SW 1271 (cell line): ENCODE data around the gene RBM19.

Experiments
- DNase-seq, 2 experiments: peaks; one replicate each; lab custom pipeline; 2025; lab: John Stamatoyannopoulos, UW

RBM19 gene

DNA sequence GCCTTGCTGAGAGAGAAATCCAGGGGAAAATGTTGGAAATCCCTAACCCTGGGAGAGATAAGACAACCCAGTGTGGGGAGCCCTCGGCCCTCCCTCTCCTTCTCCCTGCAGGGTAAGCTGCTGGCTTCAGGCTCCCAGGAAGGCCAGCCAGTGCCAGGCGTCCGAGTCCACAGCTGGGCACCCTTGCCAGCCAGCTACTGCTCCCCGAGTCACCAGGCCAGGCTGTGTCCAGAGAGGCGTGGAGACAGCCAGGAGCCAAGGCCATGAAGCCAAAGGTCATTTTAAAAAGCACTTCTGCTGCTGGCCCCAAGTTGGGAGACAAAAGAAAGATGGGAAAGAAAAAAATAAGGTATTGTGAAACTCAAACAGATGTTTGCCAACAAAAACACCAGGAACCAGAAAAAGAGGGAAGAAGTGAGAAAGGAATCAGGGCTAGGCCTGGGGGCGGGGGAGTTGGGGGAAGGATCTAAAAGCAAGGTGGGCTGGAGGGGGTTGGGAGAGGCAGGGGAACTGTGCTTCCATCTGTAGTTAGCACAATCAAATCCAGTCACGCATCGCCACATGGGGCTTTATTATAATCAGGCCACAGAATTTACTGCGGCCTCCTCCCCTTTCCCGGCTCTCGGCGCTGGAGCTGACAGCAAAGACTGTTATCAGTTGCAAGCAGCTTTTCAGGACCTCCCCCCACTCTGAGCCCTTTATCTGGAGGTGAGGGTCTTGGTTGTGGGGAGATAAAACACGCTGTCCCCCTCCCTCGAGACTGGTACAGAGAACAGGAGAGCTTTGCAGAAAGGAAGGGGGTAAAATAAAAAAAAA lies 33.5 kb downstream of the RBM19 start:
- DNase-seq: no peak

DNA sequence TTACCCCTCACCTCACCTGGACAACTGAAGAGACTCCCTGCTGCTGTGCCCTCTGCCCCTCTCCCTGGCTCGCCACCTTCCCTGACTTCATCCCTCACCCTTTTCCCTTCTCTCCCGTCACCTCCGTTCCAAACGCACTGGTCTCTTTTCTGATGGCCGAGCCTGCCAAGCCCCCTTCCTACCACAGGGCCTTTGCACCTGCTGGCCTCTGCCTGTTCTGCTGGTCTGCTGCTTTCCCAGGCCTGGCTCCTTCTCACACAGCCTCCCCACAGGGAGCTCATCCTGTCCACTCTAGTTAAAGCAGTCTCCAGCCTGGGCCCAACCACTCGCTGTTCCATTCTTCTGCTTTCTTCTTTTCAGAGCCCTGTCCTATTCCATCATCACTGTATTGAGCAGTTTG lies 34.6 kb downstream of the RBM19 start:
- no peak for DNase-seq

DNA sequence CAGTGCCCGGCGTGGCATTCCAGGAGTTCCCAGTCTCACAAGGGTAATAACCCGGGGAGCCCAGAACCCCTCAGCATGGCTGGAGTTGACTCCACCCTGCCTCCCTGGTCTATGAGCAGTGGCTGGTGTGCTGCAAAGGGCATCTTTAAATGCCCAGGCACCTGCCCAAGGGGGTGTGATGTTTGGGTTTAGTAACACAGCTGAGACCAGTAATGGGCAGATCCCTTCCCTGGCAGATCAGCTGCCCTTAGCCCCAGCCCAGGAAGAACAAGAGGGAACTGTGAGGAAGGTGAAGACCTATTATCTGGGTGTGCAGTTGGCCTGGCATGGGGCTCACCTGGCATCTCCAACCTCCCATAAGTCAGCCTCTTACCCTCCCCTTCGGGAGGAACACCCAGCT lies 35.9 kb downstream of the RBM19 start:
- DNase-seq: no peak

DNA sequence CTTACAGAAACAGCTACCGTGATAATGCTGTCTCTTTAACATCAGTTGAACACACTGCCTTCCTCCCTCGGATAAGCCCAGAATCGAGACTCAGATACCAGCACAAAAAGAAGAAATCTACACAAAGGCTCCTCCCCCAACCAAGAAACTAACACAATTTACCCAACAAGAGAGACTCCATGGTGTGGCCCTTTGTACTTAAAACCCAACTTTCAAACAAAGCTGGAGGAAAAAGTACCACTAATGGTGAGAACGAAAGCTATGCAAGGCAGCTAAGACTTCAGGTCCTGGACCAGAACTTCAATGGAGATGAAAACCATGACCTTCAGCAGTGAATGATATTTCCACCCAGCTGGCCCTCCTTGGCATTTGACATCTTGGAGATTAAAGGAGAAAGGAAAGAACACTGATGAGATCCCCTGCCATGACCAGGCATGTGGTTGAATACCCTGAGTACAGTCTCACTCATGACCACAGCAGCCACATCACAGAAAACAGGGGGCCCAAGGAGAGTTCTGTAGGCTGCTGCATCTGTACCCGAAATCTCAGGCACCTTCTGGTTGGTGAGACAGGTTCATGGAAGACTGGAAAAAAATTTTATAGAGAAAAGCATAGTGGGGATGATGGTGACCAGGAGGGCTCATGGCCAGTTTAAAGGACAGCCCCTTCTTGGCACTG lies 36.7 kb downstream of the RBM19 start:
- DNase-seq: no peak

DNA sequence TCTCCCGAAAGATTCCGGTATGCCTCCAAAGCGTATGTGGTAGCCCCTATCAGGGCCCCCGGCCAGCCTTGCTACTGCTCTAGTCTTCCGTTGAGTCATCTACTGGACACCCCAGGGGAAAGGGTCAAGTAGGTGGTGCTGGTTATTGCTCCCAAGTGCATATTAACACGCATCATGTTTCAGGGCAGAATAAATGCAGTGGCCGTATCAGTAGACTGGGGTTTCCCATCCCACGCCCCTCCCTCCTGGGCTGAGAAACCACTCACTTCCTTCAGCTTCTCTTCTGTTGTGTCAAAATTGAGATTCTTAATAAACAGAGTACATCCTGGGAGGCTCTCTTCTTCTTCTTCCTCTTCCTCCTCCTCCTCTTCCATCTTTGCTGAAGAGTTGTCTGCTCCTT lies 39.3 kb downstream of the RBM19 start:
- DNase-seq: no peak

DNA sequence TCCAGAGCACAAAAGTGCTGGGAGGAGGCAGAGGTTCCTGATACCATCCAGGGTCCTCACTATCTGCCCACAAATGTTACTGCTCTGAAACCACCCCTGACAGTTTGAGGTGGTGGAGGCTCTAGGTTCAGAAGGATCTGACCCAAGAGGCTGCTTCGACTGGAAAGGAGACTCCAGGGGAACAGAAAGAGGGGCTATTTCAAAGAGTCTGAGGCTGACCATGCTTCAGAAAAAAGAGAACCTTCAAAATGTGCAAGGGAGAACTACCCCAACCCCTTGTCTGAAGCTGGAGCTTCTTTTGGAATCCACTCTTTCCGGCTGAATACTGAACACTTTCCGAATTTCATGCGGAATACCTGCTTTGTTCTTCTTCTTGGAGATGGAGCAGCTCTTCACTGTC lies 41.8 kb downstream of the RBM19 start:
- no peak for DNase-seq

DNA sequence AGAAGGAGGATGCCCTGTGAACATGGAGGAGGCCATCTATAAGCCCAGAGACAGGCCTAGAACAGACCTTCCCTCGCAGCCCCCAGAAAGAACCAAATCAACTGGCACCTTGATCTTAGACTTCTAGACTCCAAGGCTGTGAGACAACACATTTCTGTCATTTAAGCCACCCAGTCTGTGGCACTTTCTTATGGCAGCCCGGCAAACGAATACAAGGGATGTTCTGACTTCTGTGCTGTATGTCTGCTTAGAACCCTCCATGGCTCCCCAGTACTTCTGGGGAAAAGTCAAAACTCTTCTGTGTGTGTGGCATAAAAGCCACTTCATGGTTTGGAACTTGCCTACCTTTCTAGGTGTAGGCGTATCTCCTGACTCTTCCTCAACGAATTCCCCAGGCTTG lies 42.9 kb downstream of the RBM19 start:
- DNase-seq: no peak

DNA sequence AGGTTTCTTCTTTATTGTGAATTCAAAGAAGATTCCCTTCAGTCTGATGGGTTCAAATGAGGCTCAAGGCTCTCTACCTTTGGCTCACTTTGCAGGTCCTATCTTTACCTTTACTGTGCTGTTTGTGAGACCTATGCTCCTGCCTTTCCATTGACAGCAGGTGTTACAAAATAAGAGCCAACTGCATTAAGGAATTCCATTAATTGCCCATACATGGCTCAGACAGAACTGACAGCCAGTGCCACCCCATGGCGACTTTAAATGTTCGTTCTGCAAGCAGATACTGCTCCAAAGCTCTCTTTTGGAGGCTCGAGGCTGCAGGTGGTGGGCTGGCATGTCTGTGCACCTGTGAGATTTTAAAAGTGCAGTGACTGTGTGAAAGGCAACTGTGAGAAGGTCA lies 44.7 kb downstream of the RBM19 start:
- DNase-seq: no peak

DNA sequence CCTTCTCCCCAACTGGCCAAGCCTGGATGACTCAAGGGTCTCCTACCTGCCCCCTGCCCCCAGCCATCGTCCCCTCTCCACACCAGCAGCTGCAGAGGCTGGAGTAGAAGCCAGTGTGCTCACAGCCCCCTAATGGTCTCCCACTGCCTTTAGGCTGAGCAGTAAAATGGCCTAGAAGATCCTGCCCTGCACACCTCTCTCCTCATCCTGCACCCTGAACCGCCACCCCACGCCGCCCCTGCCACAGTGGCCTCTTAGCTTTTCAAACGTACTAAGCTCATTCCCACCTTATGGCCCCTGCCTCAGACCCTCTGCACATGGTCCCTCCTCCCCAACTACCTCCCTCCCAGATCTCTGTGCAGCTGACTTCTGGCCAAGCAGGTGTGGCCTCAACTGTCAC lies 46.3 kb downstream of the RBM19 start:
- no peak for DNase-seq

DNA sequence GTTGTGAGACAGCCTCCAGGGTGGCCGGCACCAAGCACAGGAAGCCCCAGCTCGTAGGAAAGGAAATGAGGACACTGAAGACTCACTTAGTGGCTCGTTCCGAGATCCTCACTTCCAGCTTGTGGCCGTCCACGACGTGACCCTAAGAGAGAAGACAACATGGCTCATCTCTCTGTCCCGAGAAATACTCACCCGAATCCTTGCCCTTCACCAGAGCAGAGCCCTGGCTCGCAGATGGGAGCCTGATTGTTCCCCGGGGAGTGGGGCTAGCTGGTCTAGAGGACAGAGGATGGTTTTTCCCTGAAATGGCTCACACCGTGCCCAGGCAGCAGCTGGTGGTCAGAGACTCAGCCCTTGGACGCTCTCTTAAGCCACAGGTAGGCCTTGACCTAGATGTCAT lies 47.8 kb downstream of the RBM19 start:
- no peak for DNase-seq

DNA sequence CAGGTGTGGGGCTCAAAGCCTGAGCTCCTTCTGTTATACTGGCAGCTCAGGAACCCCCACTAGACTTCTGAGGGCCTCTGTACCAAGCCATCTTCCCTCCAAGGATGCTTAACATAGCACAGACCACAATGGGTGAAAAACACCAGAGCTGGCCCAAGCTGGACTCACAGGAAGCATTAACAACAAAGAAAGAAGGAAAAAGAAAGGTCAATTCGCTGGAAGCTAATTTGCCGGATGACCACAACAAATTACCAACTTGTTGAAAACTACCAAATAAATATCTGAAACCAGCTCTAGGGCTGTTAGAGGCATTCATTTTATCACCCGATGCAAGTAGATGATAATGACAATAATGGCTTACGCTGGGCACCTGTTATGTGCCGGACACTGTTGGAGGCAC lies 48.7 kb downstream of the RBM19 start:
- DNase-seq: no peak

DNA sequence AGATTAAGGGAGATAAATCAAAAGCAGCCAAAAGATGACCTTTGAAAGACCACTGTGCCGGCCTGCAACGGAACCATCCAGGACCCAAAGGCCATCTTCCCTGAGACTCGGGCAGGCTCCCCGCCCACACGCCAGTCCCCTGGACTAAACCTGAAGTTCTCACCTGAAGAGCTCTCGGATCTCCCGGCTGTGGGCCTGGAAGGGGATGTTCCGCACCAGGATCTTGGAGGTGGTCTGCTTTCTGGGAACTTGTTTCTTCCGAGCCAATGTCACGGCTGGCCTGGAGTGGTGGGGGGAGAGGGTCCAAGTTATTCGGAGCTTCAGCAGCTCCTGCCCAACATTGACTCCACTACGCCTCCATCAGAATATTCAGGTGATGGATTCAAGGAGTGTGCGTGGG lies 51.3 kb downstream of the RBM19 start:
- DNase-seq: no peak

DNA sequence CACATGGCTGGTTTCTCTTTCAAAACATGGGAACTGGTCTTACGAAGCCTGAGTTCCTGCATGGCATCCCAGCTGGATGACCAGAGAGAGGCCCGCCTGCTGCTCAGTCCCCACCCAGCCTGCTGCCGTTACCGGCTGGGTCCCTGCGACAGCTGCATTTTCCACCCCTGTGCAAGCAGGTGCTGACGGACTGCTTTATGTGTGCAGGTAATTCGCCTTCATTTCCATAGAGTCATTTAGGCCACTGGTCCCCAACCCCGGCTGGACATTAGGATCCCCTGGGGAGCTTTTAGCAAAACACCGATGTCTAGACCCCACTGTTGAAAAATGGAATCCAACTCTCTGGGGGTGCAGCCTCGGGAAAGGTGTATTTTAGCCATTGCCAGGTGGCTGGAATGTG lies 51.9 kb downstream of the RBM19 start:
- DNase-seq: no peak

DNA sequence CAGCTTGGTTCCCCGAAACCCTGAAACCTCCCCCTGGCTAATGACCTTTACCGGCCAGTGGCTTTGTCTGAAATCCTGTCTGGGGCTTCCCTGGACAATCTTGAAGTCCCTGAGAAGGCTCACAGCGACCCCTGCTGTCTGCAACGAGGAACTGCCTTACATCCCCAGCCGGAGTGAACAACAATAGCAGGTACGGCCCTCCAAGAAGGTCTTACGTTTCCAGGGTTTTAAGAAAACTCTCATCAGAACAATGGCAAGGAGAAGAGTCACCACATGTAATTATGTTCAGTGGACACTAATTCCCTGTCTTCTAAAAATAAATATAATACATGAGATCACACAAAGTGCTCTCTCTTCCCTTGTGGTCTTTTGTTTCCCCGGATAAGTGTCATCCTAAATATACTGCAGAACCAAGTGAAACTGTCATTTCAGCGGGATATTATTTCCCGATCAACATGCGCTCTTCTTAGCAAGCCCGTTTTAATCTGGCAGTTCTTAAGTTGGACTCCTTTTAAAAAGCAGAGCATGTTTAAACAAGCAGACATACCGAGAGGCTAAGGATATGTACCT lies 53.3 kb downstream of the RBM19 start:
- DNase-seq: peak; percentile 16 to 61

DNA sequence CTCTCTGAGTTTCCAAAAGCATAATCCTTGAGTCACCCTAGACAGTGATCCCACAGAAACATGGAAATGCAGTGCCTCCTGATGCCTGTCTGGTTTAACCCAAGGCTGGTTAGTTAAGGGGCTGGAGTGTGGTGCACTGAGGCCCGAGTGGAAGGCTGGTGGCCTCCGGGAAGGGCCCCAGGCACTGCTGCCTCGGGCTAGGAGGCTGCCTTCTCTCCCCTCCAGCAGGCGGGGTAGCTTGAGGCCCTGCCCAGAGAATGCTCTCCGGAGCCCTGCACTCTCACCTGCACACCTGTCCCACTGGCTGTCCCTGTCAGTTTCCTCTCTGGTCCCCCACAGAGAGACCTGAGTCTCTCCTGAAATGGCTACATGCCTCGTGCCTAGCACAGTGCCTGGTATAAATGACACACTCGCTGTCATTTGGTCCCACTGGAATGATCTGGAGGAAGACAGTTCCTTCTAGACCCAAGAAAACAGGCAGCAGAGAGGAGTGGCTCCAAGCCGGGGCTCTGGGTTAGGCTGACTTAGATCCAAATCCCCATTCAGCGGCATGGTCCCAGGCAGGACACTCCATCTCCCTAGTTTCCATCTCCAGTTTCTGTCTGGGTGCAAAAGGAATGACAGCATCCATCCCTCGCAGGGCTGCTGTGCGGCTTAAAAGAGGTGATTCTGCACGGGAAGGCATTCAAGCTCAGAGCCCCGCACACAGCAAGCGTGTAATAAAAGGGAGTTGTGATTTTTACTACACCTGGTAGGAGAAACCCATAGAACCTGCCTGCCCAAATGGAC lies 54.0 kb downstream of the RBM19 start:
- DNase-seq: no peak

DNA sequence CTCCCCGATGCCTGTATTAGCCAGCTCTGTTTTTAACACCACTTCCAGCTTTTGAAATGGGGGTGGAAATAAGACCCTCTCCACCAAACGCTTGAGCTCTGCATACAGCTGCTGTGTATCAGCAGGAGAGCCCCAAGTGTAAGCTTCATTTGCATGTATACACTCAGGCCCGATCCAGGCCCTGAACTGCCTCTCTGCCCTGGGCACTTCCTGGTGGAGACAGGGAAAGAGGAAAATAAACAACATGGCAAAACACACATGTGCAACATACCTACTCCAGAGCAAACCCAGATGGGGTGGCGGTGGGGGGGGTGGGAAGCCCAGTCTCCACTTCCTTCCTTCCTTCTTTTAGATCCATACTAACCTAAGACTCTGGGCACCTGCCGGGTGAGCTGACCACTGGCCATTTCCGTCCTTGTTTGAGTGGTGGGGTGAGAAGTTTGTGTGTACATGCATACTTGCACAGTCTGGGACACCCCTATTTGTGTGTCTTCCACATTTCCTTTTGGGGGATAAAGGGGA lies 55.3 kb downstream of the RBM19 start:
- DNase-seq: no peak

DNA sequence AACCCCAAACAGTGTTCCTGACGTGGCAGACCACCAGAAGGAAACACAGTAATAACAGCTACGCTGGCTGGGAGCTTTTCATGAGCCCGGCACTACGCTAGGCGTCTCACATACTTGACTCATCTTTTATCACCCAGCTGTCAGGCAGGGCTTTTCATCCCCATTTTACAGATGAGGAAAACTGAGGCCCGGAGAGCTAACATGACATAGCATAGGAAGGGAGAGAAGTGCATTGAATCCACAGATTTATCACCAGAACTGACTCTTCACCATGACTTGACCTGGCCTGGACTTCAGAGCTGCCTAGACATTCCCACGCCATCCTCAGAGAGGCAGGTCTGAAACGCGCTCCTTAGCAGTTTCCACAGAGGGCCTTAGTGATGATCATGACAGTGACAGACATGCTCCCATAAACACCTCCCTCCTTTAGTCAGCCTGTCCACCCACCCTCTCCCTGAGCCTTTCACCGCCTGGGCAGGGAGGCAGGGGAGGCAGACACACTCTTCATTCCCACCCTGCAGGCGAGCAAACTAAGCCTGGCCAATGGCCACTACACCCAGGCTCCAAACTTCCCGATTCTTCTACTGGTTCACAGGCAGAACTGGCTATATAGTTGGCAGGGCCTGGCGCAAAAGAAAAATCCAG lies 56.2 kb downstream of the RBM19 start:
- no peak for DNase-seq

DNA sequence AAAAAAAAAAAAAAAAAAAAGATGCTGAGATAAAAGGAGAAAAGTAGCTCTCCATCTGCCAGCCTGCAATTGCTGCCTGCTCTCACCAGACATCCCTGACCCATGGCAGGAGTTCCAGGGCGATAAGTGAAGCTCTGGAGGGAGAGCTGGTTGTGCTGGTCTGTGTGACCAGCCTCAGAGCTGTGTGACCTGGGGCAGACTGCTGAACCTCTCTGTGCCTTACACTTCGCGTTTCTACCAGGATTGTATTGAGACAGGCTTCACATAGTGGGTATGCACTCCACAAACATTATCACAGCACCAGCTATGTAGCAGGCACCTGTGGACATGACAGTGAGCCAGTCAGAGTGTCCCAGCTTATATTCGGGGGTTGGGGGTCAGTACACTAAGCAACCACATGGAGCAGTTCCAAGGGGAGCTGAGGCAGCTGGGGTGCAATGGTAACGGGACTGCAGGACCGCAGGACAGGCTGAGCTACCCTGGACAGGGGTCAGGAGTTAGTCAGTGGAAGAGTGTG lies 57.5 kb downstream of the RBM19 start:
- no peak for DNase-seq

DNA sequence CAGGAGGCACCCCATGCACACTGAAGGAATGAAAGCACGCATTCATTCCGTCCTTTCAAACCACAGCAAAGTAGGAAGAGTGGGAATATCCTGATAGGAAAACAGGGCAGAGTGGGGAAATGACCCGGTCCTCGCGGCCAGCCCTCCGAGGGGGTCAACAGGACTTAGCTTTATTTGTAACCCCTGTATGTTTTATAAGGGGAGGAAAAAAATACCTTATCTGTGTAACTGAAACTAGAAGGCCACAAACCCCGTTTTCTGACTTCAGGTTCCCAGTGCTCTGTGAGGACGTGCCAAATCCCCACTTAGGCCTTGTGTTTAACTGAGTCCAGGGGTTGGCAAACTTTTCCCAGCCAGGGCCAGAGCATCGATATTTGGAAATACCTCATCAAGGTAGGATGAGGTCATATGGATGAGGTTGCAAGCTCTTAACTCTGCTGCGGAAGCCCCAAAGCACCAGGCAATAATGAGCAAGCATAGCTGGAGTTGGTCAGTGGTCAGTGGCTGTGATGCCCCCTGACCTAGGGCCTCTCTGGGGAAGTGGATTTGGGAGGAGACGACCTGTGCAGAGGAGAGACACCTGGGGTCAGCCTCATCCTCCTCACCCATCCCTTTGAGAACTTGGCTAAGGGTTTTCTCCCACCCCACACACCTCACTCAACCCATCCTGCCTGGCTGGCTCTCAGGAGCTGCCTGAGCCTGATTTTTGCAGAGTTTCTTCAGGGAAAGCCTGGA lies 58.5 kb downstream of the RBM19 start:
- no peak for DNase-seq

DNA sequence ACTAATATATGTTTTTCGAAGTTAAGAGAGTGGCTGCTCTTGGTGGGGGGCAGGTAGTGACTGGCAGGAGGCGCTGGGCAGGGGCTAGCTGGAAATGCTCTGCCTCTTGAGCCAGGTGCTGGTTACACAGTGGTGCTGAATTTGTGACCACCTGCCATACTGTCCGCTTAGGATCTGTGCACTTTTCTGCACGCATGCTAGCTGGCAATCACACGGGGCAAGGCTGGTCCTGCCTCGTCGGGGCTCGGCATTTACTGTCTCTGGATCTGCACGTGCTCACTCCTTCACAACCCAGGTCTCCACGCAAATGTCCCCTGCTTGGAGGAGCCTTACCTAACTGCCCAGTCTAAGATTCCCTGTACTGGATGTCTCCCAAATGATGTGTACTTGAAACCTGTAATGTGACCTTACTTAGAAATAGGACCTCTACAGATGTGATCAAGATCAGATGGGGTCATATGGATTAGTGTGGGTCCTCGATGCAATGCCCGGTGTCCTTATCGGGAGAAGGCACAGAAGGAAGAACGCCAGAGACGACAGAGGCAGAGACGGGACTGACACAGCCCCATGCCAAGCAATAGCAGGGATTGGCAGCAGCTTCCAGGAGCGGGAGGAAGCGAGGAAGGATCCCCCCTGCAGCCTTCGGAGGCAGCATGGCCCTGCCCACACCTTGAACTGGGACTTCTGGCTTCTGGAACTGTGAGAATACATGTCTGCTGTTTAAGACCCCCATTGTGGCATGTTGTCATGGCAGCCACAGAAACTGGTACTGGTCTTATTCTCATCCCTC lies 59.5 kb downstream of the RBM19 start:
- no peak for DNase-seq
